ENCODE results near the gene ASXL1. TPM values are rescaled to one million over a fixed set of nuclear protein-coding genes. Genes with fewer than 3 reads are reported as not detected.
A peak's percentile ranks its signal among the peaks of the same experiment; 100 is the strongest.

The ASXL1 gene
- total RNA-seq, 1 donor = 68.8 TPM

DNA sequence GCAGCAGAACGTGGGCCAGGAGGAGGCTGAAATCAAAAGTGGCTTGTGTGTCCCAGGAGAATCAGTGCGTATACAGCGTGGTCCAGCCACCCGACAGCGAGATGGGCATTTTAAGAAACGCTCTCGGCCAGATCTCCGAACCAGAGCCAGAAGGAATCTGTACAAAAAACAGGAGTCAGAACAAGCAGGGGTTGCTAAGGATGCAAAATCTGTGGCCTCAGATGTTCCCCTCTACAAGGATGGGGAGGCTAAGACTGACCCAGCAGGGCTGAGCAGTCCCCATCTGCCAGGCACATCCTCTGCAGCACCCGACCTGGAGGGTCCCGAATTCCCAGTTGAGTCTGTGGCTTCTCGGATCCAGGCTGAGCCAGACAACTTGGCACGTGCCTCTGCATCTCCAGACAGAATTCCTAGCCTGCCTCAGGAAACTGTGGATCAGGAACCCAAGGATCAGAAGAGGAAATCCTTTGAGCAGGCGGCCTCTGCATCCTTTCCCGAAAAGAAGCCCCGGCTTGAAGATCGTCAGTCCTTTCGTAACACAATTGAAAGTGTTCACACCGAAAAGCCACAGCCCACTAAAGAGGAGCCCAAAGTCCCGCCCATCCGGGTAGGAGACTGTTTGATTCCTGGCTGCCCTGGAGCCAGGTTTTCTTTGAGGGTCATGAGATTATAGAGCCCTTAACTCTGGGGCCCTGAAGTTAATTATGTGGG, 75.3 kb downstream of the ASXL1 start:
- Histone ChIP-seq H3K4me2 (ENCODE audit: insufficient read depth, low read length) (no peak overlapping the region), H4K20me1 (ENCODE audit: insufficient read depth, low read length) (peaks cover 29% of the 10 kb centered on the region), H2AFZ (ENCODE audit: low read length) (no peak overlapping the region), H3K27ac (ENCODE audit: low read depth, low read length) (no peak overlapping the region), H3K36me3 (ENCODE audit: insufficient read depth, low read length) (peaks cover 95% of the 10 kb centered on the region), H3K79me2 (ENCODE audit: insufficient read depth, low read length) (peaks cover 24% of the 10 kb centered on the region), H3K4me1 (ENCODE audit: insufficient read depth, low read length) (peaks cover 8% of the 10 kb centered on the region), H3K9me3 (ENCODE audit: low read depth, low read length) (no peaks in the 10 kb centered on the region), H3K27me3 (ENCODE audit: insufficient read depth, low read length) (no peaks in the 10 kb centered on the region), H3K4me3 (ENCODE audit: insufficient read depth, low read length) (no peak overlapping the region)
- TF ChIP-seq, protein P1, sequence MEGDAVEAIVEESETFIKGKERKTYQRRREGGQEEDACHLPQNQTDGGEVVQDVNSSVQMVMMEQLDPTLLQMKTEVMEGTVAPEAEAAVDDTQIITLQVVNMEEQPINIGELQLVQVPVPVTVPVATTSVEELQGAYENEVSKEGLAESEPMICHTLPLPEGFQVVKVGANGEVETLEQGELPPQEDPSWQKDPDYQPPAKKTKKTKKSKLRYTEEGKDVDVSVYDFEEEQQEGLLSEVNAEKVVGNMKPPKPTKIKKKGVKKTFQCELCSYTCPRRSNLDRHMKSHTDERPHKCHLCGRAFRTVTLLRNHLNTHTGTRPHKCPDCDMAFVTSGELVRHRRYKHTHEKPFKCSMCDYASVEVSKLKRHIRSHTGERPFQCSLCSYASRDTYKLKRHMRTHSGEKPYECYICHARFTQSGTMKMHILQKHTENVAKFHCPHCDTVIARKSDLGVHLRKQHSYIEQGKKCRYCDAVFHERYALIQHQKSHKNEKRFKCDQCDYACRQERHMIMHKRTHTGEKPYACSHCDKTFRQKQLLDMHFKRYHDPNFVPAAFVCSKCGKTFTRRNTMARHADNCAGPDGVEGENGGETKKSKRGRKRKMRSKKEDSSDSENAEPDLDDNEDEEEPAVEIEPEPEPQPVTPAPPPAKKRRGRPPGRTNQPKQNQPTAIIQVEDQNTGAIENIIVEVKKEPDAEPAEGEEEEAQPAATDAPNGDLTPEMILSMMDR (IDR thresholded peaks at IDR 0.05; ENCODE audit: extremely low read depth, low read depth, low read length) = no peak
- peak; percentile 83 for DNase-seq (ENCODE audit: insufficient read length, low spot score, missing footprints)

DNA sequence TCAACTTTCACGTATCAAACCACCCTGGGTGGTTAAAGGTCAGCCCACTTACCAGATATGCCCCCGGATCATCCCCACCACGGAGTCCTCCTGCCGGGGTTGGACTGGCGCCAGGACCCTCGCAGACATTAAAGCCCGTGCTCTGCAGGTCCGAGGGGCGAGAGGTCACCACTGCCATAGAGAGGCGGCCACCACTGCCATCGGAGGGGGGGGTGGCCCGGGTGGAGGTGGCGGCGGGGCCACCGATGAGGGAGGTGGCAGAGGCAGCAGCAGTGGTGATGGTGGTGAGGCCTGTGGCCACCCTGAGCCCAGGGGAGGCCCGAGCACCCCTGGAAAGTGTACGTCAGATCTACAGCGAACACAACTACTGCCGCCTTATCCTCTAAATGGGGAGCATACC, 76.3 kb downstream of the ASXL1 start:
- Histone ChIP-seq H2AFZ (ENCODE audit: low read length) (no peak overlapping the region), H3K27me3 (ENCODE audit: insufficient read depth, low read length) (no peaks in the 10 kb centered on the region), H3K9me3 (ENCODE audit: low read depth, low read length) (no peaks in the 10 kb centered on the region), H3K27ac (ENCODE audit: low read depth, low read length) (no peak overlapping the region), H3K4me1 (ENCODE audit: insufficient read depth, low read length) (peaks cover 17% of the 10 kb centered on the region), H3K4me3 (ENCODE audit: insufficient read depth, low read length) (no peak overlapping the region), H3K36me3 (ENCODE audit: insufficient read depth, low read length) (peaks cover 92% of the 10 kb centered on the region), H3K4me2 (ENCODE audit: insufficient read depth, low read length) (no peak overlapping the region), H3K79me2 (ENCODE audit: insufficient read depth, low read length) (peaks cover 20% of the 10 kb centered on the region), H4K20me1 (ENCODE audit: insufficient read depth, low read length) (peaks cover 39% of the 10 kb centered on the region)
- DNase-seq (ENCODE audit: insufficient read length, low spot score, missing footprints) = peak; percentile 1
- TF ChIP-seq, protein P1 (IDR thresholded peaks at IDR 0.05; ENCODE audit: extremely low read depth, low read depth, low read length) = no peak

DNA sequence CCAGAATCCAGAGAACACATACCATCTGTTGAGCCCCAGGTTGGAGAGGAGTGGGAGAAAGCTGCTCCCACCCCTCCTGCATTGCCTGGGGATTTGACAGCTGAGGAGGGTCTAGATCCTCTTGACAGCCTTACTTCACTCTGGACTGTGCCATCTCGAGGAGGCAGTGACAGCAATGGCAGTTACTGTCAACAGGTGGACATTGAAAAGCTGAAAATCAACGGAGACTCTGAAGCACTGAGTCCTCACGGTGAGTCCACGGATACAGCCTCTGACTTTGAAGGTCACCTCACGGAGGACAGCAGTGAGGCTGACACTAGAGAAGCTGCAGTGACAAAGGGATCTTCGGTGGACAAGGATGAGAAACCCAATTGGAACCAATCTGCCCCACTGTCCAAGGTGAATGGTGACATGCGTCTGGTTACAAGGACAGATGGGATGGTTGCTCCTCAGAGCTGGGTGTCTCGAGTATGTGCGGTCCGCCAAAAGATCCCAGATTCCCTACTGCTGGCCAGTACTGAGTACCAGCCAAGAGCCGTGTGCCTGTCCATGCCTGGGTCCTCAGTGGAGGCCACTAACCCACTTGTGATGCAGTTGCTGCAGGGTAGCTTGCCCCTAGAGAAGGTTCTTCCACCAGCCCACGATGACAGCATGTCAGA, 77.4 kb downstream of the ASXL1 start:
- peaks cover 48% of the 10 kb centered on the region for H4K20me1 ChIP-seq (ENCODE audit: insufficient read depth, low read length)
- H3K4me3 ChIP-seq (ENCODE audit: insufficient read depth, low read length) = no peak overlapping the region
- peaks cover 91% of the 10 kb centered on the region for H3K36me3 ChIP-seq (ENCODE audit: insufficient read depth, low read length)
- peaks cover 25% of the 10 kb centered on the region for H3K79me2 ChIP-seq (ENCODE audit: insufficient read depth, low read length)
- no peak overlapping the region for H3K27ac ChIP-seq (ENCODE audit: low read depth, low read length)
- no peaks in the 10 kb centered on the region for H3K27me3 ChIP-seq (ENCODE audit: insufficient read depth, low read length)
- no peaks in the 10 kb centered on the region for H3K9me3 ChIP-seq (ENCODE audit: low read depth, low read length)
- H3K4me1 ChIP-seq (ENCODE audit: insufficient read depth, low read length) = peaks cover 21% of the 10 kb centered on the region
- no peak overlapping the region for H2AFZ ChIP-seq (ENCODE audit: low read length)
- H3K4me2 ChIP-seq (ENCODE audit: insufficient read depth, low read length) = no peak overlapping the region
- TF ChIP-seq, protein P1 (IDR thresholded peaks at IDR 0.05; ENCODE audit: extremely low read depth, low read depth, low read length) = no peak
- peak; percentile 34 for DNase-seq (ENCODE audit: insufficient read length, low spot score, missing footprints)

GRCh38 chr20:32436142-32436861, 78.2 kb downstream of the ASXL1 start:
- Histone ChIP-seq H3K27me3 (ENCODE audit: insufficient read depth, low read length) (no peaks in the 10 kb centered on the region), H3K4me1 (ENCODE audit: insufficient read depth, low read length) (peaks cover 21% of the 10 kb centered on the region), H3K9me3 (ENCODE audit: low read depth, low read length) (no peaks in the 10 kb centered on the region), H3K27ac (ENCODE audit: low read depth, low read length) (no peak overlapping the region), H4K20me1 (ENCODE audit: insufficient read depth, low read length) (peaks cover 49% of the 10 kb centered on the region), H2AFZ (ENCODE audit: low read length) (no peak overlapping the region), H3K36me3 (ENCODE audit: insufficient read depth, low read length) (peaks cover 88% of the 10 kb centered on the region), H3K4me2 (ENCODE audit: insufficient read depth, low read length) (no peak overlapping the region), H3K4me3 (ENCODE audit: insufficient read depth, low read length) (no peak overlapping the region), H3K79me2 (ENCODE audit: insufficient read depth, low read length) (peaks cover 30% of the 10 kb centered on the region)
- peak; percentile 55 for DNase-seq (ENCODE audit: insufficient read length, low spot score, missing footprints)
- TF ChIP-seq, protein P1 (IDR thresholded peaks at IDR 0.05; ENCODE audit: extremely low read depth, low read depth, low read length) = no peak

All from osteoblast (primary cell).